AG09319 (cell line): Measurements from ENCODE around the gene VCAM1.

Source experiments
- DNase-seq: peaks from one replicate; pipeline ENCODE4 v3.0.0-alpha.2; 2010; ENCODE audit warnings: low read depth; ENCODE audit errors: extremely low read depth
- TF ChIP-seq, protein P1 (sequence below): IDR thresholded peaks from 2 replicates; pipeline ENCODE4 v1.5.1; 2011; ENCODE audit warnings: low read depth, mild to moderate bottlenecking, inconsistent platforms, low read length, moderate library complexity

The VCAM1 gene

DNA sequence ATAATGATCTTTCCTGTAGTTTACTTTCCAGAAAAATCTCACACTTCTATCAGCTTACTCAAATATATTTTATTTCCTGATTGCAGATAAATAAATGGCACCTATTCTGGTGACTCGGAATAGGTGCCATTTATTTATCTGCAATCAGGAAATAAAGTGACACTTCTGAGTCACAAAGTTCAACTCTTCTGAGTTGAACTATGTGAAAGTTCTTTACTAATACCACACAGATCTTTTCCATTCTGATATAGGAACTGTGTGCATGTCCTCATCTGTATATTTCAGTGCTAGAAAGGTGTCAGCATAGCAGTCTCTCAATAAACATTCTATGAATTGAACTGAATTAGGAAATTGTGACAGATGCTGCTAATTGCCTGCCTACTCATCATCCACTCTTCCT lies 4.9 kb upstream of the VCAM1 start:
- DNase-seq: no peak
- TF ChIP-seq, protein P1, sequence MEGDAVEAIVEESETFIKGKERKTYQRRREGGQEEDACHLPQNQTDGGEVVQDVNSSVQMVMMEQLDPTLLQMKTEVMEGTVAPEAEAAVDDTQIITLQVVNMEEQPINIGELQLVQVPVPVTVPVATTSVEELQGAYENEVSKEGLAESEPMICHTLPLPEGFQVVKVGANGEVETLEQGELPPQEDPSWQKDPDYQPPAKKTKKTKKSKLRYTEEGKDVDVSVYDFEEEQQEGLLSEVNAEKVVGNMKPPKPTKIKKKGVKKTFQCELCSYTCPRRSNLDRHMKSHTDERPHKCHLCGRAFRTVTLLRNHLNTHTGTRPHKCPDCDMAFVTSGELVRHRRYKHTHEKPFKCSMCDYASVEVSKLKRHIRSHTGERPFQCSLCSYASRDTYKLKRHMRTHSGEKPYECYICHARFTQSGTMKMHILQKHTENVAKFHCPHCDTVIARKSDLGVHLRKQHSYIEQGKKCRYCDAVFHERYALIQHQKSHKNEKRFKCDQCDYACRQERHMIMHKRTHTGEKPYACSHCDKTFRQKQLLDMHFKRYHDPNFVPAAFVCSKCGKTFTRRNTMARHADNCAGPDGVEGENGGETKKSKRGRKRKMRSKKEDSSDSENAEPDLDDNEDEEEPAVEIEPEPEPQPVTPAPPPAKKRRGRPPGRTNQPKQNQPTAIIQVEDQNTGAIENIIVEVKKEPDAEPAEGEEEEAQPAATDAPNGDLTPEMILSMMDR: no peak

DNA sequence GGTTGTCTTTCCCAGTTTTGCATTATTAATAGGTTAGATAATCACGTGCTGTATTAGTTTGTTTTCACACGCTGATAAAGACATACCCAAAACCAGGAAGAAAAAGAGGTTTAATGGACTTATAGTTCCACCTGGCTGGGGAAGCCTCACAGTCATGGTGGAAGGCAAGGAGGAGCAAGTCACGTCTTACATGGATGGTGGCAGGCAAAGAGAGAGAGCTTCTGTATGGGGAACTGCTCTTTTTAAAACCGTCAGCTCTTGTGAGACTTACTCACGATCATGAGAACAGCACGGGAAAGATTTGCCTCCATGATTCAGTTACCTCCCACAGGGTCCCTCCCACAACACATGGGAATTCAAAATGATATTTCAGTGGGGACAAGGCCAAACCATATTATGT lies 2.3 kb upstream of the VCAM1 start:
- DNase-seq: no peak
- TF ChIP-seq, protein P1: no peak

DNA sequence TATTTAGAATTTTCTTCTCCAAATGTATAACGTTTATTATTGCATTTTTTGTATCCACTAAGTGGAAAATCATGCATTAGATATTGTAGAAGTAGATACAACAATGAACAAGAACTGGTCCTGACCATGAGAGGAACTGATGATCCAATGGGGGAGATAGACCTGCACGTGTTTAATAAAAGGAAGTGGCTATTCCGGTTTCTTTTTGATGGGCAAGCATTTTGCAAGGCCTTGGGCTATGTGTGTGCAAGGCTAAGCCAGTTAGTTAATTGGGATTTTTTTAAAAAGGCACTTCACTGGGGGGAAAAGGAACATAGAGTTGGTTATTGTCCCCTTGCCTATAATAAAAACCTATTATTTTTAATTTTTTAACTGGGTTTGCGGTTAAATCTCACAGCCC lies 961 bp upstream of the VCAM1 start:
- no peak for DNase-seq

GRCh38 chr1:100720101-100720500 lies 559 bp downstream of the VCAM1 start:
- TF ChIP-seq, protein P1: no peak
- DNase-seq: no peak

More for the DNA sequence above, 961 bp upstream of the VCAM1 start:
- TF ChIP-seq, protein P1: no peak

DNA sequence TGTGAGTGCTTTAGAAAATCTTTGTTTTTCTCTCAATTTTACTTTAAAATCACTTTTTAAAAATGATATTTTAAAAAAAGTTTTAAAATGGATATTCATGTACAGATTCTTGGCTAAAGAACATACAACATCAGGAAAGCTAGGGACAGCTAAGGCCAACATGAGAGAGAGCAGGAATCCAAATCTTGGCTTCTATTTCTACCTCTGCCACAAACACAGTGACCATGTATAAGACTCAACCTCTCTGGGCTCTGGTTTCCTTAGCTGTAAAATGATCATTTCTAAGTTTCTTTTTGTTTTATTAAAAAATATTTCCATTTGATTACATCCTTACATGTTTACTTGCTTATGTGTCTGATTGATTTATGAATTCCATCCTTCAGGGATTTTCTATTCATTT lies 1.2 kb downstream of the VCAM1 start:
- TF ChIP-seq, protein P1: no peak
- no peak for DNase-seq

DNA sequence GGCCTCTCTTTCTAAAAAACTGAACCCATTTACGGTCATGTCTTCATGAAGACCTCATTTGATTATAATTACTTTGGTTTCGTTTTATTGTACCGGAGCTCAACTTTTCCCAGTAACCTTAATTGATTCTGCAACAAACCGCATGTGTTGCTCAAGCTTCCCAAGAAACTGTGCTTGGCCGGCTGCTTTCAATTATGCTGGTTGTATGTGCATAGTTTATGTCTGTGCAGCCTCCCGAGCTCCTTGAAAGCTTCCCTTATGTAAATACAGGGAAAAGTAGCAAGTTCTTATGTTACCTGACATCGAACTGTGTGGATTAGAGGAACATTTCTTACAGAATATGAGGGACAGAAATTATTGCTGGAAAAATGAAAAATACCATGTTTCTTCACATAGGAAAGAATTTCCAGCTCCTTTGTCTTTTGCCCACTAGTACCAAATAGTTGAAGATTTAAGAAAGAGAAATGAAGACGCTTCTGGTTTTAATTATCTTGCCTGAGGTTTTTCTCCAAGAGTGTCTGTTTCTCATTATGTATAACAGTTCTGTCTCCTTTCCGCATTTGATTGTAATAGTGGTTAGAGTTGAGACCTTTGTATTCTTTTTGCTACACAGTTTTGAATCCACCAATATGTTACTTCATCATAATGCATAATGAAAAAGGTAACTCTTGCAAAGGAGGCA lies 2.1 kb downstream of the VCAM1 start:
- TF ChIP-seq, protein P1: no peak
- DNase-seq: peak; percentile 96

DNA sequence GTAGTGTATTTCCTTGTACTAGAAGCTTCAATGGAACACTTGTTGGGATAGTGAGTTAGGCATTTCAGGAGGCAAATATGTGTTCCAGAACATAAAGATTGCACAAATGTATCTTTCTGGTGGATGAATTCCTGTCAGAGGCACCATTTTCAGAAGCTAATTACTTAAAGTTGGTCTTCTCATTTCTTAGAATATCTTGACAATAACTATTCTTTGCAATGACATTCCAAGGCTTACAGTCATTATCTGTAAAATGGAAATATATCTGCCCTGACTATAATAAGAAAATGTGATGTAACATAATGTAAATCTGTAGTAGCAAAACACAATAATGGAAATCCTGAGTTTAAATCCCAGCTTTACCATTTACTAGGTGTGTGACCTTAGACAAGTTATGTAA lies 2.7 kb downstream of the VCAM1 start:
- TF ChIP-seq, protein P1: no peak
- DNase-seq: no peak
